Activated CD8-positive, alpha-beta T cell treated with anti-CD3 and anti-CD28 coated beads, Interleukin-2, amount 10 ng/mL, durations not matched to agents 7 days and 5 days (primary cell): ENCODE measurements around the gene SATB2. TPM values are rescaled to one million over a fixed set of nuclear protein-coding genes. Genes with fewer than 3 reads are reported as not detected.
A peak's percentile ranks its signal among the peaks of the same experiment; 100 is the strongest.

ENCODE experiments used
- ATAC-seq: fragments of 150-1000 bp; cut with Tn5 transposase; one replicate; pipeline ENCODE4 v1.10.0; 2021; ENCODE audit warnings: moderate library complexity
- CTCF ChIA-PET: fragments of 350-600 bp; sonication (Branson Sonifier 250); formaldehyde crosslinking; loops from one replicate; lab custom pipeline; 2021; ENCODE audit warnings: antibody characterized with exemption; lab: Charles Lee
- POLR2A ChIA-PET: fragments of 350-600 bp; sonication (Branson Sonifier 250); formaldehyde crosslinking; loops from one replicate; lab custom pipeline; 2021; ENCODE audit warnings: antibody characterized with exemption; lab: Charles Lee
- DNase-seq: peaks from one replicate; pipeline ENCODE4 v3.0.0-alpha.2; 2020
- H3K27ac Mint-ChIP-seq: one replicate; pipeline ENCODE4 v1.8.0; 2021; ENCODE audit warnings: mild to moderate bottlenecking, mixed read lengths
- H3K27me3 Mint-ChIP-seq: one replicate; pipeline ENCODE4 v1.8.0; 2021; ENCODE audit warnings: low read depth, mixed read lengths
- H3K36me3 Mint-ChIP-seq: one replicate; pipeline ENCODE4 v1.8.0; 2021; ENCODE audit warnings: low read depth, mixed read lengths
- H3K4me1 Mint-ChIP-seq: one replicate; pipeline ENCODE4 v1.8.0; 2021; ENCODE audit warnings: low read depth, mixed read lengths
- H3K4me3 Mint-ChIP-seq: one replicate; pipeline ENCODE4 v1.8.0; 2021; ENCODE audit warnings: mild to moderate bottlenecking, mixed read lengths
- H3K9me3 Mint-ChIP-seq: one replicate; pipeline ENCODE4 v1.8.0; 2022; ENCODE audit warnings: mixed read lengths; ENCODE audit not compliant: insufficient read depth
- total RNA-seq, 2 experiments: library from RNA; stranded (reverse); gene quantifications; one replicate each; pipeline ENCODE4 v1.2.3, GENCODE V29; 2021

The SATB2 gene
- total RNA-seq, 2 experiments from 2014 or later = not detected

DNA sequence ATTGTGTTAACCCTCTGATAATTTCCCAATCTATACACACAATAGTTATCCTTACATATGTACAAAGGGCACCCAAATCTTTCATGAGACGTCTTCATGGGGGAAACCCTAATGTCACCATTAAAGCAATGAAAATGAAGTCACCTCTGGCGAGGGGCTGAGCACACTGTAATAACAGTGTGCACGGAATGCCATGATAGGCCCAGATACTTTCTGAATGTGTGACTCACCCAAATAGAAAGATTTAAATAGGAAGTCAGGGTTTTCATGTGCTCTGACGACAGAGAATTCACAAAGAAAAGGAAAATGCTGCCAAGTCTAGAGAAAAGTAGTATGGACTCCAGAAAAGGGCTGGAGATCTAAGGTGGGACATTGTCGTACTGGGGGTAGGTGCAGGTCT lies 128.3 kb downstream of the SATB2 start:
- H3K4me3 Mint-ChIP-seq = no peak overlapping the region
- CTCF ChIA-PET = no interaction called here

DNA sequence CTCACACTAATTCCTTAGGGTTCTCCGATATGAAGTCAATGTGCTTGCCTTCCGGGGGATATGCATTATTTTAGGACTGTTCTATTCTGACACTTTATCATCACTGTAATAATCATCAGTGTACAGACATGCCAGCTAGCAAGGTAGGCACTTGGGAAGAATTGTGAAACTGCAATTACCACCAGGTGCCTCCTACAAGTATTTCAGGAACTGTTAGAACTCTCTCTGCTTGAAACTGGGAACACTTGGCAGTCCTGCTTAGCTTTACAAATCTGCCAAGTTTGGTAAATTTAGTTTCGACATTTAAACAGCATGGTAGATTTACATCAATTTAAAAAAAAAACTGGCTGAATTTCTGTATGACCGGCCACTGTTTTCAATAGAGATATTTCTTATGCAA lies 128.7 kb downstream of the SATB2 start:
- no peaks in the 10 kb centered on the region for H3K36me3 Mint-ChIP-seq
- ChIA-PET POLR2A (no interaction called here), CTCF (no interaction called here)
- no peak overlapping the region for H3K4me3 Mint-ChIP-seq
- no peaks in the 10 kb centered on the region for H3K27me3 Mint-ChIP-seq
- DNase-seq (no peak), ATAC-seq (no peak)
- no peak overlapping the region for H3K27ac Mint-ChIP-seq
- no peaks in the 10 kb centered on the region for H3K9me3 Mint-ChIP-seq
- H3K4me1 Mint-ChIP-seq = no peaks in the 10 kb centered on the region

More for the DNA sequence above, 128.3 kb downstream of the SATB2 start:
- Mint-ChIP-seq H3K36me3 (no peaks in the 10 kb centered on the region), H3K27me3 (no peaks in the 10 kb centered on the region), H3K9me3 (no peaks in the 10 kb centered on the region), H3K4me1 (no peaks in the 10 kb centered on the region), H3K27ac (no peak overlapping the region)
- no peak for ATAC-seq
- DNase-seq = no peak
- POLR2A ChIA-PET = no interaction called here

DNA sequence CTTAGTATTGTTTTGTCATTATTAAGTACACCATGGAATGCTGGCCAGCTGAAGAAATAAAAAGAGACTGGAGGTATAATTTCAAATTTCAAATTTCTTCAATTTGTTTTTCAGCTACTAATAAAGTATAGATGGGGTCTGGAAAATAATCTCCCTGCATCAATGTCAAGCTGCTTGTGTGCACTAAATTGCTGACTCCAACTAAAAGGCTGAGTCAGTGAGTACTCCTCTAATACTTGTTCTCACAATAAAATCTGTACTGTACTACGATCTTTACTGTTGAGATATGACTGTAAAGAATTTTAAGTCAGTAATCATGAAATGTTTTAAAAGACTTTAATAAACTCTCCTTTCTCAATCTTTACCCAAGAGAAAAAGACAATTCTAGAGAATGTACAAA lies 131.9 kb downstream of the SATB2 start:
- no peaks in the 10 kb centered on the region for H3K4me1 Mint-ChIP-seq
- no peak for DNase-seq
- CTCF ChIA-PET = no interaction called here

DNA sequence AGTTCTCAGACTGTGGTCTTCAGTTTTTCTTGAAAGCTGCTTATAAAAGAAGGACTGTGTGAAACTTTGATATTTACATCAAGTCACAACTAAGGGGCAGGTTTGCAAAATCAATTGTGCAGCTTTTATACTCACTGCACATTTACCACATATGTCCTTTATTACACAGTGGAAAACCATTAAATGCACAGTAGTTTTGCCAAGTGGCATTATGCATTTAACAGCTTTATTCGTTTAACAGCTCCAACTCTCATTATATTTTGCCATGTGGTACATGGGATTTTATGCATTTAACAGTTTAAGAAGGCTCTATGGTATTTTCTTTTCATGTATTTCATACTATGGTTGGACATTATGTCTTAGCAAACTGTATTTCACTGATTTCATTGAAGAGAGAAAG lies 135.6 kb downstream of the SATB2 start:
- Mint-ChIP-seq H3K36me3 (no peaks in the 10 kb centered on the region), H3K4me1 (no peaks in the 10 kb centered on the region), H3K27ac (no peak overlapping the region), H3K27me3 (no peaks in the 10 kb centered on the region), H3K4me3 (no peak overlapping the region), H3K9me3 (no peaks in the 10 kb centered on the region)
- DNase-seq (no peak), ATAC-seq (no peak)
- CTCF ChIA-PET = interaction anchor here (1.1 kb wide), 1 partner anchor 214 kb away, joined by 3 read pairs; no protein-coding TSS in a partner anchor
- POLR2A ChIA-PET = no interaction called here

More for the DNA sequence above, 131.9 kb downstream of the SATB2 start:
- Mint-ChIP-seq H3K27ac (no peak overlapping the region), H3K27me3 (no peaks in the 10 kb centered on the region), H3K36me3 (no peaks in the 10 kb centered on the region), H3K9me3 (no peaks in the 10 kb centered on the region), H3K4me3 (no peak overlapping the region)
- POLR2A ChIA-PET = no interaction called here
- ATAC-seq = no peak

DNA sequence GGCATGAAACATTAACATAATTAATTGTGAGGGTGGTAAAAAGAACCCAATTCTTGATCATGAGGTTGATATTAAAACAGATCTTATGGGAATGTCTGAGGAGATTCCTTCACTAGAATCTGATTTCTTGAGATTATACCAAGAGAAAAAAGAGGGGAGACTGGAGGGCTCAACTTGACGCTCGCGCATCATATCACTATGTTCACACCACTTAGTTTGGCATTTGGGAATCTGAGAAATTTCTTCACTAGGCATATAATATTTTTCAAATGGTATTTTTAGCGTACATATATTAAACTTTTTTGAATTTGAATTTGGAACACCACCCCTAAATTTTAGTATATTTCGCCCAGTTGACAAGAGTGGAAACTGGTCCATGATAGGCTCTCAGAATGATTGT lies 140.1 kb downstream of the SATB2 start:
- Mint-ChIP-seq H3K4me1 (no peaks in the 10 kb centered on the region), H3K27me3 (no peaks in the 10 kb centered on the region), H3K4me3 (no peak overlapping the region), H3K9me3 (no peaks in the 10 kb centered on the region), H3K27ac (no peak overlapping the region), H3K36me3 (no peaks in the 10 kb centered on the region)
- POLR2A ChIA-PET = no interaction called here
- DNase-seq = no peak
- CTCF ChIA-PET = no interaction called here
- no peak for ATAC-seq

DNA sequence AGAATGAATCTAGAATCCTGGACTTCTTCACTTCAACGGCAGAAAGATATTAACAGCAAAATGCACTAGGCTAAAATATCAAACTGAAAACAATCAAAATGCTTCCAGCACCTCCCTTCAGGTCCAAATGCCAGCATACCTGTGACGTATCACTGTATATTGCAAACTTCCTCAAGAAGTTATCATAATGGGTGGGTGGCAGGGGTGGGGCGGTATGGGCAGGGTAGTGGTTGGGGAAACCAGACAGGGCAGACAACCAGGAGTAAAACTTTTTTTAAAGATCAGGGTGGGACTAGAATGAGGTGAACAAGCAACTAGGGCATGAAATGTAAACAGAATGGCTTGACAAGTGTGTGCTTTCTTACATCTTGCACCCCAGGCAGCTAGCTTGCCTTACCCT lies 140.9 kb downstream of the SATB2 start:
- POLR2A ChIA-PET = no interaction called here
- H3K36me3 Mint-ChIP-seq = no peaks in the 10 kb centered on the region
- H3K4me3 Mint-ChIP-seq = no peak overlapping the region
- no peaks in the 10 kb centered on the region for H3K9me3 Mint-ChIP-seq
- H3K27ac Mint-ChIP-seq = no peak overlapping the region
- H3K4me1 Mint-ChIP-seq = no peaks in the 10 kb centered on the region
- DNase-seq (no peak), ATAC-seq (no peak)
- no peaks in the 10 kb centered on the region for H3K27me3 Mint-ChIP-seq
- CTCF ChIA-PET = no interaction called here

DNA sequence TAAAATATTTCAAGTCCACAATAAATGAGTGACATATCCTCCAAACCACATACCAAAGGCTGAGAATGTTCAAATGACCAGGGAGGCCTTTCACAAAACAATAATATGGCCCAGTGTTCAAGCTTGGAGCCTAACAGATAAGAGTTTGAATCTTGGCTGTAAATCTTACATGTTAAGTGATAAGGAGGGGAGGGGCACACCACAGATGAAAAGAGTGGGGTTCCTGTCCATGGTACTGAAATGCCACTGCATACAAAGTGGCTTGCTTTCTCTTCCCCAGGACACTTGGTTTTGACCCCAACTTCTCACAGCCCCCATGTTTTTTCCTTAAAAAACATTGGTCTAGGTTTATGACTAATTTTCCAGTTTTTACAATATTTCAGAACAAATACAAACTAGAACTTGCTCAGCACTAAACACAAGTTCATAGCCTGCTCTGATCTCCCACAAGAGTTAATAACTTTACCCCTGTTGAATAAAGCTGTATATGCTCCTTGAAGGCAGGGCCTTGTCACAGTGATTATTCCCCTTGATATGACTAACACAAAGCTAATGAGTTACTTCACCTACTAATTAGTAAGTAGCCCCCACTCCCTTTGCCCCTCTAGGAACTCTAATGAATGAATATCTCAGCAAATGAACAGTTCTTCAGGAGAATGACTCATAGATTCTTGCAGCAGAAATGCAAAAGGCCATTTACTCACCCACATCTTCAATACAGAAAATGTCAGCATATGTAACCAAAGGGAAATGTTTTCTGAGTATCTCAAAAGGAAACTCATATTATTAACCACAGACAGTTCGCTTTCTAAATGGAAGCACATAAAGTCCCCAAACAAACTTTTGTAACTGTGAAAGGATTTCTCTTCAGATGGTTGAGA lies 142.2 kb downstream of the SATB2 start:
- Mint-ChIP-seq H3K4me3 (no peak overlapping the region), H3K36me3 (no peaks in the 10 kb centered on the region), H3K9me3 (no peaks in the 10 kb centered on the region), H3K27me3 (no peaks in the 10 kb centered on the region), H3K27ac (no peak overlapping the region), H3K4me1 (no peaks in the 10 kb centered on the region)
- ATAC-seq (no peak), DNase-seq (peak; percentile 28)
- ChIA-PET POLR2A (no interaction called here), CTCF (no interaction called here)

DNA sequence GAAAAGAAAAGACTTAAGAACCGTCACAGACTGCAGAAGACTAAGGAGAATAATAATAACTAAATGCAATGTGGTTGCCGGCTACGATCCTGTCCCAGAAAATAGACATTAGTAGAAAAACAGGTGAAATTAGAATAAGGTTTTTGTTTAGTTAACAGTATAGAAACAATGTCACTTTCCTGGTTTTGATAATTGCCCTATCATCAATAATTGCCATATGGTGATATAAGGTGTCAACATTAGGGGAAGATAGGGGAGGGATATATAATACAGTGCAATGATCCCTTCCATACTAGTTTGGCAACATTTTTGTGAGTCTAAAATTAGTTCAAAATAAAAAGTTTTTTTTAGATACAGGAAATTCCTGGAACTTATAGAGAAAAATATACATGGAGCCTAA lies 144.8 kb downstream of the SATB2 start:
- H3K4me1 Mint-ChIP-seq = no peaks in the 10 kb centered on the region
- DNase-seq (no peak), ATAC-seq (no peak)
- POLR2A ChIA-PET = no interaction called here
- no peak overlapping the region for H3K27ac Mint-ChIP-seq
- no peaks in the 10 kb centered on the region for H3K27me3 Mint-ChIP-seq
- no peaks in the 10 kb centered on the region for H3K9me3 Mint-ChIP-seq
- CTCF ChIA-PET = no interaction called here
- H3K36me3 Mint-ChIP-seq = no peaks in the 10 kb centered on the region
- H3K4me3 Mint-ChIP-seq = no peak overlapping the region

DNA sequence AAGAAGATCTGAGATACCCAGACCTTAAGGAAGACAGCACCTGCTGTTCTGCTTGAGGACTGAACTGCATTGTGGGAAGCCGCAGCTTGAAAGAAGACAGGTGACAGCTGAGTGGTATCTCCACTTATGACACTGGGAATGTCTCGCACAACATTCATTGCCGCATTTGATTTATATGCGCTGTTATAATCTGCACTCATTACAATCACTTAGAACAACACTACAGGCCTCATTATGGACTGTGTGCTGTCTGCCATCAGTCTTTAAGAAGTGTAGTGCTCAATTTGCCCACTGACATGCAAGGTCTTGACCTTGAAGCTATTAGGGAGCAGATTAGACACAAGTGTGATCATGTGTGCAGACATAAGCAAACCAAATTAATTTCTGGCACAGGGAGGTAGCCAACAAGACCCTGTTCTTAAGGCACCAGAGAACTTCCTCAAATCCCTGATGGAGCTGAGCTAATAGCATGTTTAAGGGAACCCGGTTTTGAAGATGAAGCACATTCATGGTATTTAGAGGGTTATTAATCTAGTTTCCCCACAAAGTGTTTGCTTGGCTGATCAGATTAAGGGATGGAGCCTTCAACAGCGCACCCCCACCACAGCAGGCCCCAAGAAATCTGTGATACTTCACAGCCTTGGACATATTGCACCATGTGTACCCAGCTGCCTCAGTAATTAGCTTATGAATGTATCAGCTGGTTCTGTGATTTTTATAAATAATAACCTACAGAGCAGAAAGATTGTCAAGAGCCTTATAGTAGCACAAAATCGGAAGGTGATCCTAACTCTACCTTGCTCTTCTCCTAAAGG lies 146.8 kb downstream of the SATB2 start:
- no peaks in the 10 kb centered on the region for H3K27me3 Mint-ChIP-seq
- ChIA-PET POLR2A (no interaction called here), CTCF (no interaction called here)
- H3K9me3 Mint-ChIP-seq = no peaks in the 10 kb centered on the region
- no peak for ATAC-seq
- no peak overlapping the region for H3K4me3 Mint-ChIP-seq
- no peak for DNase-seq
- H3K36me3 Mint-ChIP-seq = no peaks in the 10 kb centered on the region
- H3K27ac Mint-ChIP-seq = no peak overlapping the region
- H3K4me1 Mint-ChIP-seq = no peaks in the 10 kb centered on the region

DNA sequence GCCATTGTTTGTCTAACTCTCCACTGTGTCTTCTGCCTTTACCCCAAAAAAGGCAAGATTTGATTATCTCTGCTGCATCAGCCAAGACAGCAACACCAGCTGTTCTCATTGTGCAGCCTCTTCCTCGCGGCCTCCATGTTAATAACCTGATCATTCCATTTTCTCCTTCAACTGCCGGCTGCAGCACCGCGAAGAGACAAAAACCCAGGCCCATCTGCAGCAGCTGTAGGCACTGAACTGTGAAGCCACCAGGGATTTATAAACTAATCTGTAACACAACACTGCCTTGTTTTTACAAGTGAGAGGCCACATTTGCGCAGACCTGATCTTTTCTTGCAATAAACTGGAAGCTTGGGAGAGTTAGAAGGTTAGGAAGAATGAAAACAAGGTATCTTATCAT lies 147.8 kb downstream of the SATB2 start:
- Mint-ChIP-seq H3K9me3 (no peaks in the 10 kb centered on the region), H3K36me3 (no peaks in the 10 kb centered on the region), H3K4me3 (no peak overlapping the region), H3K27me3 (no peaks in the 10 kb centered on the region), H3K27ac (no peak overlapping the region), H3K4me1 (no peaks in the 10 kb centered on the region)
- POLR2A ChIA-PET = no interaction called here
- CTCF ChIA-PET = no interaction called here
- ATAC-seq = no peak
- DNase-seq = no peak

DNA sequence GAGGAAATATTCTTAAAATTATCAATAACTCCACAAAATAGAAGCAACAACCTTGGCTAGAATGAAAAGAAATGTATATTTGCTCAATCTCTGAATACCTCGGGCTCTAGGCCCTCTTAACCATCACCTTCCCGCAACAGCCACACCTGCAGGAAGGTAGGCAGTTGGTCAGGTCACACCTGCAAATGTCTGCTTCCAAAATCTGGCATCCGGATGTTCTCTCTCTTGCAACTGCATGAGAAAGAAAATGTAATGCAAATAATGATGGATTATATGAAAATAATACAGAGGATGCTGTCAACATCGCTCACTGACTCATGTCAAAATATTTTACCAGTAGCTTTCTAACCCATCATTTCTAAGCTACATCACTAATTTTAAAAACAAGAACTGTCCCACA lies 148.3 kb downstream of the SATB2 start:
- H3K27me3 Mint-ChIP-seq = no peaks in the 10 kb centered on the region
- CTCF ChIA-PET = no interaction called here
- ATAC-seq (no peak), DNase-seq (no peak)
- H3K9me3 Mint-ChIP-seq = no peaks in the 10 kb centered on the region
- no peak overlapping the region for H3K27ac Mint-ChIP-seq
- no peaks in the 10 kb centered on the region for H3K36me3 Mint-ChIP-seq
- no peak overlapping the region for H3K4me3 Mint-ChIP-seq
- POLR2A ChIA-PET = no interaction called here
- H3K4me1 Mint-ChIP-seq = no peaks in the 10 kb centered on the region

DNA sequence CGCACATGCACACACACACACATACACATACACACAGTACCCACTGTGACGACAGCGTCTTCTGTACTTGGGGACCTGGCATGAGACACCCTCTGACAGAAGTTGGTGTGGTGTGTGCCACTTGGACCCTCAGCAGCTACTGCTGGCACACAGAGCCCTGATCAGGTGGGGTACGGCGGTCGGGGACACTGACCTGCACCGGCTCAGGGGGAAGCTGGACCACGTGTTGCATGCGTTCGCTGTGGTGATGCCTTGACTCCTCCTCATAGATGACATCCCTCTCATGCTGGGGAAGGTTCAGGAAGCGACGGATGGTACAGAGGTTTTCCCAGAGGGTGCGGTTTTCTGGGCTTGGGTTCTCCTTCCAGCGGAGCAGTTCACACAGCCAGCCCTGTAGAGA lies 149.2 kb downstream of the SATB2 start:
- H3K4me3 Mint-ChIP-seq = no peak overlapping the region
- H3K9me3 Mint-ChIP-seq = no peaks in the 10 kb centered on the region
- no peaks in the 10 kb centered on the region for H3K27me3 Mint-ChIP-seq
- H3K36me3 Mint-ChIP-seq = no peaks in the 10 kb centered on the region
- no peak for DNase-seq
- POLR2A ChIA-PET = no interaction called here
- no peak for ATAC-seq
- H3K27ac Mint-ChIP-seq = no peak overlapping the region
- CTCF ChIA-PET = no interaction called here
- no peaks in the 10 kb centered on the region for H3K4me1 Mint-ChIP-seq
